ENCODE measurements around the gene PADI2.

The PADI2 gene

DNA sequence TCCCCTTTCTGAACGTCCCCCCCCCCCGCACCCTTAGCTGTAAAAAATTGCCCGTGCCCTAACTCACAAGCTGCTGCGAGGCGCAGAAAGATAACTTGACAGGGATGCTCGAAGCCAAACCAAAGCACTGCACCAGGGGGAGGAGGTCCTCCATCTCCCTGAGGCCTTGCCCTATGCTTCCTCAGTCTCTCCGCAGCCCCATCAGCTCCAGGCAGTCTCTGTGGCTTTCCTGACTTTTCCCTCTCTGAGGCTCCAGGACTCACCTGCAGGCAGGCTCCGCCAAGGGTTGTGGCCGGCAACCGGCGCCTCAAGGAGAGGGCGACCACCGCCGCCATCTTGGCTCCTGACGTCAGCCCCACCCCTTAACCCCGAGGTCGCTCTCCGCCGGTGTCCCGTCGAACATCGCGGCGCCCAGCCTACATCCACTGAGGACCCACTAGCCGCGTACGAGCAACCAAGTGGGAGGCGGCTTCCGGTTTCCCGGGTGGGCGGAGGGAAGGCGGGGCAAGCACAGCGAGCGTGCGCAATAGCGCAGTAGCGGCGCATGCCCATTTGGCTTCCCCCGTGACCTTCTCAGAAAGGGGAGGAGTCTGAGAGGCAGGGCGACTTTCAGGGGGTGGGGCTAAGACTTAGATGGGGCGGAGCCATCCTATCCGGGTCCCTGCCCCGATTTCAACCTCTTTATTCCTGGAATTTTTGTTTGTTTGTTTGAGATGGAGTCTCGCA, 65.4 kb downstream of the PADI2 start, which contains the start of gene SDHB:
Gene SDHB, minus strand, starts transcription at position 348 of the 726 bp plus-strand sequence. Its CDS starts 13 bp downstream, at position 335.
- peak; percentile 99 for DNase-seq

- no peak for DNase-seq
Observed at GRCh38 chr1:17053086-17053684, 66.1 kb downstream of the PADI2 start.

- DNase-seq: no peak
Observed at GRCh38 chr1:17052641-17053040, 66.6 kb downstream of the PADI2 start.

- DNase-seq: no peak
Observed at GRCh38 chr1:17052038-17052437, 67.2 kb downstream of the PADI2 start.

DNA sequence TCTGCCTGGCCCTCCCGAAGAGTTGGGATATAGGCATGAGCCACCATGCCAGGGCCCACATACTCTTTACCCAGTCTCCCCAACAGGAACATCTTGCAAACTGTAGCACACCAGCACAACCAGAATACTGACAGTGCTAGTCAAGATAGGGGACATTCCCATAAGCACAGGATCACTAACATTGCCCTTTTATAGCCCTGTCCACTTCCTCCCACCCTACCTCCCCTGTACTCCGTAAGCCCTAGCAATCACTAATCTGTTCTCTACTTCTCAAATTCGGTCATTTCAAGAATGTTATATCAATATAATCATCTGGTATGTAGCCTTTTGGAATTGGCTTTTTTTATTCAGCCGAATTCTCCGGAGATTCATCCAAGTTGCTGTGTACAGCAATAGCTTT, 71.3 kb downstream of the PADI2 start:
- DNase-seq: no peak

- DNase-seq: no peak
Observed at GRCh38 chr1:17046334-17046657, 73.0 kb downstream of the PADI2 start.

DNA sequence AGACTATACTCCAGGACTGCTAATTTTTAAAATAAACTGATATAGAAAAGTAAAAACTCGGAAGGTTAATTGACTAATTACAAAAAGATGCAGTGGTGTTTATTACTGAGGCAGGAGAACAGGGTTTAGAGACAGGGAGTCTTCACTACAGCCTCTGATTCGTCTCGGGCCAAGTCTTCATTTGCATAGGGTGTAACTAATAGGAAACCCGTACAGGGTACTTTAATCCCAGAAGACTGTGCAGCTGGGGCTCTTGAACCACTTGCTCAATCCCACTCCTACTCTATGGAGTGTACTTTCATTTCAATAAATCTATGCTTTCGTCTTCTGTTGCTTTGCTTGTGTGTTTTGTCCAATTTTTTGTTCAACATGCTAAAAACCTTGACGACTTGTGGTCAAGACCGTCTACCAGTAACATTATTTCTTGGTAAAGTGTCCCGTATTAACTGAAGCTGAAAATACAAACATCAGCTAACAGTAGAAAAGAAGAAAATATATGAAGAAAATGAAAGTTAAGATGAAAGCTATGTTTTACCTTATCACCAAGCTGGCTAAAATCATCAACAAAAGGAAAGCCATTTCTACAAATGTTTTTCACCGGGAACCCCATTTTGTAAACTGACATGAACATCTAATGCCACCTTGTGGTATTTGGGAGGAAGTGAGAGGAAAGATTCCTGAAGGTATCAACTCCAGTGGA, 73.5 kb downstream of the PADI2 start:
- no peak for DNase-seq

- DNase-seq: no peak
Observed at GRCh38 chr1:17045150-17045549, 74.1 kb downstream of the PADI2 start.

DNA sequence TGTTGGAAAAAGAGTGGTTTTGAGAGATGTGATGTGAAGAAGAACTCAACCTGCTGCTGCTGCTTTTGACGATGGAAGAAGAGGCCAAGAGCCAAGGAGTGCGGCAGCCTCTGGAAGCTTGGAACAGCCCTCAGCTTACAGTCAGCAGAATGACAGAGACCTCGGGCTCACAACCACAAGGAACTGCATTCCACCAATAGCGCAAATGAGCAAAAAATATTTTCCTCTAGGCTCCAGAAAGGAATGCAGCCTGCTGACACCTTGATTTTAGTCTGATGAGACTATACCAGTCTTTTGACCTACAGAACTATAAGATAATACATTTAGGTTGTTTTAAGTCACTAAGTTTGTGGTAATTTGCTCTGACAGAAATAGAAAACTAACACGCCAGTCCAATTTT, 75.6 kb downstream of the PADI2 start:
- DNase-seq: no peak

GRCh38 chr1:17040135-17040534, 79.1 kb downstream of the PADI2 start:
- no peak for DNase-seq

GRCh38 chr1:17039522-17039921, 79.7 kb downstream of the PADI2 start:
- no peak for DNase-seq

DNA sequence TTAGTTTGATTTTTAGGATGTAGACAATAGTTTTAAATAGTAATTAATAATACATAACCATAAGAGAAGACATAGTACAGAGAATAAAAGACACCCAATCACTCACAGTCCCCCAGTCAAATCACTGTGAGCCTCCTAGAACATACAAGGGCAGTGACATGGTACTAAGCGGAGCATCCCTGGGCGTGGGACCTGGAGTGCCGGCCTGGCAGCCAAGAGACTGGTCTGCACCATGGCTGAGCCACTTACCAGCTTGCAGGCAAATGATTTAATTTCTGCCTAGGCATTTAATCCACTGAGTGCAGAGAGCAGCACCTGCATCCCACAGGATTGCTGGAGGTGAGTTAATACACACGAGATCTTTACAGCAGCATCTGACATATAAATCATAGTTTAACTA, 85.8 kb downstream of the PADI2 start:
- no peak for DNase-seq

- DNase-seq: no peak
Observed at GRCh38 chr1:17032741-17033140, 86.5 kb downstream of the PADI2 start.

- no peak for DNase-seq
Observed at GRCh38 chr1:17031436-17031835, 87.8 kb downstream of the PADI2 start.

GRCh38 chr1:17030206-17030605, 89.0 kb downstream of the PADI2 start:
- DNase-seq: no peak

- no peak for DNase-seq
Observed at GRCh38 chr1:17028662-17029188, 90.5 kb downstream of the PADI2 start.

GRCh38 chr1:17027900-17028299, 91.4 kb downstream of the PADI2 start:
- DNase-seq: no peak

DNA sequence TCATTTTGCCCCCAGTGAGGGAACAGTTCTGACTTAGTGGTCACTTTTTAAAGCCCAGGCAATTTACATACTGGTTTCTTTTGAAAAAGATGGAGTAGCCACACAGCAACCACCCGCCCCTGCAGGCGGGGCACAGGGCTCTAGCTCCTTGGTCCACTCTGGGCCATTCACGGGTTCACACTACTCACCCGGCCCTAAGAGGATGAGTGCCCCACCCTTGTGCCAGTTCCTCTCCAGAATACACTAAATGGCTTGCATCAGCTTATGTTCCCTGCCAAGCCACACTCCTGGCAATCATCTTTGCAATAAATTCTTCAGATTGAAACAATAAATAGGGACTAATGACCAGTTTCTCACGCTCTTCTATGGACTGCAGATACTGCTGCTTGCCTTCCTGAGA, 91.8 kb downstream of the PADI2 start:
- no peak for DNase-seq

- no peak for DNase-seq
Observed at GRCh38 chr1:17024721-17025120, 94.5 kb downstream of the PADI2 start.

GRCh38 chr1:17023573-17023972, 95.7 kb downstream of the PADI2 start:
- DNase-seq: no peak

- DNase-seq: no peak
Observed at GRCh38 chr1:17023102-17023501, 96.1 kb downstream of the PADI2 start.

- DNase-seq: no peak
Observed at GRCh38 chr1:17021896-17022295, 97.4 kb downstream of the PADI2 start.

DNA sequence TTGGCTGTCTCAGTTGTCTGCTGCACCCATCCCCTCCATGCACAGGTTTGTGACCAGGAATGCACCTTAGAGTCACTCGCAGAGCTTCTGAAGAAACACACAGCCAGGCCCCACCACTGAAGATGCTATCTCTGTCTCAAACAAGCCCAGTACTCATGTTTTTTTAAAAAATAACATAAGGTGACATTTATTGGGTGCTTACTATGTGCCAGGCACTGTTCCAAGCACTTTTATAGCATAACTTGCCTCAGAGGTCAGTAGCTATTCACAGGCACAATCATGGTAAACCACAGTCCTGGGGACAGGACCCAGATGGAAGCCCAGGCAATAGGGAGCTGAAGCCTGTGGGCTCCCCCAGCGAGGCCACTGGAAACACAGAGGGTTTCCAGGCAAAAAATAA, 98.7 kb downstream of the PADI2 start:
- DNase-seq: no peak

DNA sequence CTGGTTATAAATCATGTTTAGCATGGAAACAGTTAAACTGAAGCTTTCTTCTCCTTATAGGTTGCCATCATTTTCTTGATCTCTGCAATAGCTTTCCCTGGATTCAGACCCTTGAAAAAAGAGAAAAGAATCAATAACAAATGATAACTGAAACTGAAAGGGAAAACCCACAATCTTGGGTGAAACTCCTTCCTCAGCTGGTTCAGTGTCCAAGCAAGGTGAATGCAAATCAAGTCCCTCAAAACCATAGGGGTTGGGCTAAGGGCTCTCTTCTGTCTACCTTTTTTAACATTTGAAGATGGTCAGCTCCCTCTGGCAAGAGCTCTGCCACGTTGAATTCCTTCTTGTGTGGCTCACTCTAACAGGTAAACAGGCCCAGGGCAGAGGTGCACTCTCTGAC, 100.4 kb downstream of the PADI2 start:
- no peak for DNase-seq
